T-cell (primary cell): ENCODE results near the gene LY6G6F. TPM values are rescaled to one million over a fixed set of nuclear protein-coding genes. Genes with fewer than 3 reads are reported as not detected.

Experiments
- ATAC-seq, 4 experiments: fragments of 200-7000 bp in 3 of 4; fragments of 150-1000 bp in 1 of 4; cut with Tn5 transposase; replicated peaks in 1 of 4; 1 replicate in 3 of 4; 2 replicates in 1 of 4; pipeline ENCODE4 v1.10.0; 2021; ENCODE audit warnings: moderate library complexity in 3 of 4, mild to moderate bottlenecking in 2 of 4, moderate number of reproducible peaks in 1 of 4
- CTCF ChIA-PET, 2 donors: fragments of 300-600 bp; sonication (Branson Sonifier 250); formaldehyde crosslinking; loops; one replicate each; lab custom pipeline; 2022; ENCODE audit warnings: antibody characterized with exemption in 2 of 2; lab: Charles Lee
- POLR2A ChIA-PET, 2 donors: fragments of 300-600 bp; sonication (Branson Sonifier 250); formaldehyde crosslinking; loops; one replicate each; lab custom pipeline; 2022; ENCODE audit warnings: antibody characterized with exemption in 2 of 2; lab: Charles Lee
- DNase-seq, 35 experiments: peaks; one replicate each; pipeline versions ENCODE4 v3.0.0 to v3.0.0-alpha.2; 2013 to 2023
- H3K27ac ChIP-seq: one replicate; pipeline ENCODE4 v1.5.1; 2013; ENCODE audit warnings: low read length
- H3K27me3 ChIP-seq, 2 experiments: replicated peaks in 1 of 2; 1 replicate in 1 of 2; 2 replicates in 1 of 2; pipeline versions ENCODE4 v1.6.1 to v1.7.0; 2013; ENCODE audit warnings: low read length in 1 of 2, mixed read lengths in 1 of 2; ENCODE audit not compliant: control insufficient read depth in 2 of 2, insufficient read depth in 2 of 2; ENCODE audit errors: extremely low read depth in 1 of 2
- H3K36me3 ChIP-seq, 2 donors: 1 replicate in 1 of 2; 2 replicates in 1 of 2; pipeline versions ENCODE4 v1.6.1 to v1.7.0; 2013; ENCODE audit warnings: low read length in 1 of 2; ENCODE audit not compliant: control insufficient read depth in 2 of 2, insufficient read depth in 1 of 2; ENCODE audit errors: extremely low read depth in 1 of 2
- H3K4me1 ChIP-seq, 2 experiments: 1 replicate in 1 of 2; 2 replicates in 1 of 2; pipeline versions ENCODE4 v1.6.1 to v1.7.0; 2013; ENCODE audit warnings: low read length in 2 of 2, mixed read lengths in 1 of 2; ENCODE audit not compliant: insufficient read depth in 2 of 2, control insufficient read depth in 1 of 2; ENCODE audit errors: extremely low read depth in 1 of 2
- H3K4me3 ChIP-seq, 2 donors: 1 replicate in 1 of 2; 2 replicates in 1 of 2; pipeline versions ENCODE4 v1.5.1 to v1.7.0; 2013; ENCODE audit warnings: mild to moderate bottlenecking in 2 of 2, low read length in 1 of 2, moderate library complexity in 1 of 2; ENCODE audit not compliant: control insufficient read depth in 1 of 2; ENCODE audit errors: extremely low read depth in 1 of 2
- H3K9me3 ChIP-seq: 2 replicates; pipeline ENCODE4 v1.7.0; 2013
- H3K27ac Mint-ChIP-seq, 2 donors: one replicate each; pipeline ENCODE4 v1.8.0; 2020 to 2021; ENCODE audit warnings: mild to moderate bottlenecking in 2 of 2, mixed read lengths in 2 of 2
- H3K27me3 Mint-ChIP-seq, 2 donors: one replicate each; pipeline ENCODE4 v1.8.0; 2021 to 2022; ENCODE audit warnings: mixed read lengths in 2 of 2
- H3K36me3 Mint-ChIP-seq: one replicate; pipeline ENCODE4 v1.8.0; 2021; ENCODE audit warnings: mixed read lengths
- H3K4me1 Mint-ChIP-seq, 3 donors: one replicate each; pipeline ENCODE4 v1.8.0; 2020 to 2022; ENCODE audit warnings: mixed read lengths in 3 of 3, mild to moderate bottlenecking in 1 of 3
- H3K4me3 Mint-ChIP-seq, 3 donors: one replicate each; pipeline ENCODE4 v1.8.0; 2020 to 2022; ENCODE audit warnings: mild to moderate bottlenecking in 3 of 3, mixed read lengths in 3 of 3, moderate library complexity in 3 of 3
- H3K9me3 Mint-ChIP-seq, 3 donors: one replicate each; pipeline ENCODE4 v1.8.0; 2020 to 2022; ENCODE audit warnings: mixed read lengths in 3 of 3
- WGBS: methylation state at CpG from one replicate; pipeline ENCODE4 v1.1.5; 2013; ENCODE audit warnings: missing lambda C conversion rate; ENCODE audit not compliant: insufficient coverage; 5-methylcytosine and 5-hydroxymethylcytosine counted together
- total RNA-seq, 35 experiments: library from RNA in 6 of 35; stranded (reverse) in 6 of 35; fragments of 120-200 nt in 1 of 35; gene quantifications; one replicate each; pipeline versions ENCODE4 v1.2.1 to v1.2.4 and lab custom pipeline; 2013 to 2026

Gene LY6G6F
- total RNA-seq, 5 donors from 2014 or later (not counting 1 experiment from before 2014, with no cell fraction given): not detected

DNA sequence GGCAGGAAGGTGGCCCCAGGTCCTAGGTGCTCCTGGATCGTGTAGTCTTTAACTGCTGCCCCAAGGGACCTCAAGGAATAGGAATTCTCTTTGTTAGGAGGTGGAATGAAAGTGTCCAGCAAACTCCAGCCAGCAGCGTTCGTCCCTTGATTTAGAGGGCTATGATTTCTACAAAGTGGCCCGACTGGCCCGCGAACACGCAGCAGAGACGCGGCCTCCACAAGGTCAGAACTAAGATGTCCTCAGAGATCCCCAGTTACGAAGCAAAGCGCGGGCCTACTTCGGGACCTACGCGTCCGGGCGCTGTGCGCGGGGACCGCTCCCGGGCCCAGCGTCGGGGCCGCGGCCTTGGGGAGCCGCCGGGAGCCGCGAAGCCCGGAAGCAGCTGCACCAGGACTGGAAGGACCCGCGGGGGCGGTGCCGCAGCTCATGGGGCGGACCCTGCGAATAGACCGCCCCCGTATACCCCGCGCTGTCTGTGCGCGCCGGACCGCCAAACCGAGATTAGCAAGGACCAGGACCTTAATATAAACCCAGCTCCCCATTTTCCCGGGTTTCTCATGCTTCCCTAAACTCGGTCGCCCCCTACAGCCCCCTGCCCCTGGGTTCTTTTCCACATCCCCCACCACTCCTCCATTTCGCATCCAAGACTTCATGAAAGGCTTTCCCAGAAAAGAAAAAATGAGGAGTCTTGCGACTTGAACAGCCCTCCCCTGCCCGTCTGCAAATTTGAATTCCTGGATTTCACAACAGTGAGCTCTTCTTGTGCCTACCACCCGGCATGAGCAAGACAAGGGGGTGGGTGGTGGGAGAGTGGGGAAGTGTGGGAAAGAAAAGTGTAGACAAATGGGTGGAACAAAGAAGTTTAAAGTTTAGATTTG lies 46.0 kb upstream of the LY6G6F start, which contains the start of gene C6orf47:
Gene C6orf47 (minus strand): TSS at position 398 of the 881 bp plus-strand sequence. CDS start 831 bp downstream, outside the sequence.
- peak within 1 kb of the TSS; percentile 90 to 91 for H3K27ac Mint-ChIP-seq
- ATAC-seq: peak; percentile 65 to 76 (median 74)
- no peaks in the 10 kb centered on the region for H3K27me3 ChIP-seq
- peak within 1 kb of the TSS; percentile 73 to 82 for H3K4me3 ChIP-seq
- under 1% methylated on average over 38 of the region's 52 CpGs for WGBS
- peak within 1 kb of the TSS; percentile 73 for H3K27ac ChIP-seq
- peaks cover 23% of the 10 kb centered on the region for H3K36me3 Mint-ChIP-seq
- H3K9me3 Mint-ChIP-seq: no peaks in the 10 kb centered on the region
- CTCF ChIA-PET: interaction anchor here in 1 of 2 donors (0.7 to 0.8 kb wide), 2 partner anchors 39 to 109 kb away, joined by 3 to 4 read pairs; no protein-coding TSS in a partner anchor
- H3K9me3 ChIP-seq: no peaks in the 10 kb centered on the region
- POLR2A ChIA-PET: interaction anchor here in 1 of 2 donors (0.5 to 1.0 kb wide), 3 partner anchors 34 to 468 kb away, joined by 3 read pairs; no protein-coding TSS in a partner anchor
- H3K4me1 ChIP-seq: peaks cover 21 to 73% of the 10 kb centered on the region in 2 experiments
- H3K4me3 Mint-ChIP-seq: peak within 1 kb of the TSS; percentile 89 to 92 (median 90)
- H3K36me3 ChIP-seq: peaks cover 0 to 41% of the 10 kb centered on the region in 2 donors
- peak; percentile 32 to 84 (median 58) for DNase-seq
- peaks cover 73 to 81% (median 74%) of the 10 kb centered on the region in 3 donors for H3K4me1 Mint-ChIP-seq
- H3K27me3 Mint-ChIP-seq: no peaks in the 10 kb centered on the region

DNA sequence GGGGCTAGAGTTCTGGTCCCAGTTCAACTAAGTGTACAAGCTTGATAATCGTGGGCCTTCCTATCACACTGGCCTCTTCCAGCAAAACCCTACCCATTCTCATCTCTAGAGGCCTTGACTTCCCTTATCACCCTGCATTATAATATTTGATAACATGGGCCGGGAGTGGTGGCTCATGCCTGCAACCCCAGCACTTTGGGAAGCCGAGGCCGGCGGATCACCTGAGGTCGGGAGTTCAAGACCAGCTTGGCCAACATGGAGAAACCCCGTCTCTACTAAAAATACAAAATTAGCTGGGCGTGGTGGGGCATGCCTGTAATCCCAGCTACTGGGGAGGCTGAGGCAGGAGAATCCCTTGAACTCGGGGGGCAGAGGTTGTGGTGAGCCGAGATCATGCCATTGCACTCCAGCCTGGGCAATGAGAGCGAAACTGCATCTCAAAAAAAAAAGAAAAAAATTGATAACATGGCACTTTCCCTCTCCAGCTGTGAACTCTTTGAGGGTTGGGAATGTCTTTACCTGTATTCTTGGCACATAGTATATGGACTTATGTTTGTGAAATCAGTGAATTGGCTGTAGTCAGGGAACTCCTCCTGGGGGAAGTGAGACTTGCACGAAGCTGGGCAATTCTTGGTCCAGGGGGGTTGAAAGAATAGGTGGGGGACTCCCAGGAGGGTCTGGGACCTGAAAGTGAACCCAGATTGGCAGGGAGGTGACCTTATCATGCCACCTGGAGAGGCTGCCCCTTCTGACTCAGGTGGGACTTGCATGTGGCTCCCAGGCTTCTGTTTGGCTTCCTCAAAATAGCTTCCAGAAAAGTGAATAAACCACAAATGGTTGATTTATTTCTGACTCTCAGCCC lies 45.2 kb upstream of the LY6G6F start:
- Mint-ChIP-seq H3K27me3 (no peaks in the 10 kb centered on the region), H3K4me1 (peaks cover 73 to 81% (median 74%) of the 10 kb centered on the region in 3 donors), H3K27ac (peak overlapping the region; percentile 83 to 89), H3K4me3 (peak overlapping the region; percentile 89 to 92 (median 90)), H3K9me3 (no peaks in the 10 kb centered on the region), H3K36me3 (peaks cover 24% of the 10 kb centered on the region)
- Histone ChIP-seq H3K27me3 (no peaks in the 10 kb centered on the region), H3K27ac (peak overlapping the region; percentile 62), H3K9me3 (no peaks in the 10 kb centered on the region), H3K36me3 (peaks cover 0 to 32% of the 10 kb centered on the region in 2 donors), H3K4me1 (peaks cover 23 to 77% of the 10 kb centered on the region in 2 experiments), H3K4me3 (peak overlapping the region in 1 of 2 donors; percentile 82)
- POLR2A ChIA-PET: interaction anchor here (0.5 to 1.0 kb wide), 3 partner anchors 35 to 468 kb away, joined by 3 read pairs; no protein-coding TSS in a partner anchor
- CTCF ChIA-PET: interaction anchor here in 1 of 2 donors (0.8 kb wide), 1 partner anchor 40 kb away, joined by 3 read pairs; no protein-coding TSS in a partner anchor
- no peak for DNase-seq
- WGBS: 100% methylated on average over 5 of the region's 12 CpGs
- no peak for ATAC-seq

- Histone ChIP-seq H3K27ac (no peak overlapping the region), H3K4me1 (peaks cover 28 to 81% of the 10 kb centered on the region in 2 experiments), H3K27me3 (no peaks in the 10 kb centered on the region), H3K4me3 (no peak overlapping the region), H3K9me3 (no peaks in the 10 kb centered on the region), H3K36me3 (peaks cover under 1 to 32% of the 10 kb centered on the region in 2 donors)
- no peaks in the 10 kb centered on the region for H3K9me3 Mint-ChIP-seq
- ChIA-PET POLR2A (interaction anchor here (0.6 kb wide), 2 partner anchors 74 to 280 kb away, joined by 3 to 5 read pairs; partner anchors contain the start of gene CLIC1 (in 1 of the 2)), CTCF (interaction anchor here in 1 of 2 donors (0.7 kb wide), 1 partner anchor 195 kb away, joined by 3 read pairs; no protein-coding TSS in a partner anchor)
- H3K27ac Mint-ChIP-seq: peak overlapping the region; percentile 61
- ATAC-seq (no peak), DNase-seq (no peak)
- H3K27me3 Mint-ChIP-seq: no peaks in the 10 kb centered on the region
- H3K36me3 Mint-ChIP-seq: peaks cover 23% of the 10 kb centered on the region
- WGBS: 95% methylated on average over 10 of the region's 12 CpGs
- peaks cover 76 to 84% (median 80%) of the 10 kb centered on the region in 3 donors for H3K4me1 Mint-ChIP-seq
- peak overlapping the region; percentile 89 to 92 (median 90) for H3K4me3 Mint-ChIP-seq
Measured at GRCh38 chr6:31662124-31662723, 44.4 kb upstream of the LY6G6F start.

- Mint-ChIP-seq H3K27ac (peak overlapping the region; percentile 98 to 99), H3K36me3 (peaks cover 31% of the 10 kb centered on the region), H3K4me1 (peaks cover 76 to 83% (median 78%) of the 10 kb centered on the region in 3 donors), H3K4me3 (peak overlapping the region; percentile 94 to 97 (median 95)), H3K27me3 (no peaks in the 10 kb centered on the region), H3K9me3 (no peaks in the 10 kb centered on the region)
- ATAC-seq (no peak), DNase-seq (no peak)
- CTCF ChIA-PET: interaction anchor here in 1 of 2 donors (0.6 to 1.6 kb wide), 3 partner anchors 10 to 173 kb away, joined by 3 to 9 read pairs (median 5); no protein-coding TSS in a partner anchor
- 66% methylated on average over 5 of the region's 9 CpGs for WGBS
- H3K27me3 ChIP-seq: no peaks in the 10 kb centered on the region
- POLR2A ChIA-PET: interaction anchor here (0.5 to 1.6 kb wide), 3 partner anchors 9 to 19 kb away, joined by 3 to 6 read pairs (median 5); no protein-coding TSS in a partner anchor
- no peak overlapping the region for H3K27ac ChIP-seq
- peaks cover 28 to 75% of the 10 kb centered on the region in 2 experiments for H3K4me1 ChIP-seq
- H3K9me3 ChIP-seq: no peaks in the 10 kb centered on the region
- H3K4me3 ChIP-seq: peak overlapping the region; percentile 86 to 90
- H3K36me3 ChIP-seq: peaks cover 5 to 32% of the 10 kb centered on the region in 2 donors
Measured at GRCh38 chr6:31663126-31663960, 43.3 kb upstream of the LY6G6F start.
